ENCODE results near the gene AFAP1. TPM values are rescaled to one million over a fixed set of nuclear protein-coding genes. Genes with fewer than 3 reads are reported as not detected.

The AFAP1 gene
- total RNA-seq, 4 donors from 2014 or later, result 15.8 to 42.9 (median 31.3) TPM

DNA sequence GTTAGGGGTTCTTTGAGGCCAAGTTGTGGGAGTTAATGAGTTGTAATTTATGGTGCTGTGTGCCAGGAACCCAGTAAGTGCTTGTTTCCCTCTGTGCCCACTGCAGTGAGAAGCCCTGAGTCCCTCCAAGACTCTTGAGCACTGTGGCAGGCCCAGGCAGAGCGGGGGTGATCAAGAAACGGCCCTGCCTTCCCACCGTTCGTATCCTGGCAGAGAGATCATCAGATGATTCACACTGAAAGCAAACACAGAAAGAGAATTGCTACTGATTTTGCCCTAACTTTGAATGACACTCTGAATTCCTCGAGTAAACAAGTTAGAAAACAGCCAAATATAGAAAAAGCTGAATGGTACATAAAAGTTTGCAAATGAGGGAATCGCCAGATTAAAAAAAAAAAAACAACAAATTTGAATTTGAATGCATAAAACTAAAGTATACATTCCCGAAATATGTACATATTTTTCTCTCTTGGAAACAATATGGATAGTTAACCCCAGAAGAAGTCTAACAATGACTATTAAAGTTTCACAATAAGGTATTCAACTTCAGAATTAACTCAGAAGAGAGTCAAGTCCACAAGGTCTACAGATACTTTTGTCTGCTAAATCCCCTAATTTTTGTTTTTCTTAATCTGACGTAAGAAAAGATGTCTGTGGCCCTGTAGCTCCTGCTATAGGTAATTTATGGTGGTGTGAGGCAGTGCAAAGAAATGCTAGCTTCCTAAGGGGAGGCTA, 71.8 kb downstream of the AFAP1 start:
- H3K4me3 ChIP-seq, result no peak overlapping the region
- H3K27ac ChIP-seq, result no peak overlapping the region
- H3K4me1 ChIP-seq, result peaks cover 0 to 4% (median 0%) of the 10 kb centered on the region in 4 donors
- H3K36me3 ChIP-seq, result peaks cover 0 to 26% (median 0%) of the 10 kb centered on the region in 3 donors
- H3K27me3 ChIP-seq, result no peaks in the 10 kb centered on the region
- H3K9me3 ChIP-seq, result no peaks in the 10 kb centered on the region
- DNase-seq, result no peak
- TF ChIP-seq POLR2A (IDR thresholded peaks at IDR 0.05) (no peak), CTCF (IDR thresholded peaks at IDR 0.05) (no peak)

- Histone ChIP-seq H3K27ac (no peak overlapping the region), H3K27me3 (no peaks in the 10 kb centered on the region), H3K36me3 (peaks cover 0 to 26% (median 0%) of the 10 kb centered on the region in 3 donors), H3K9me3 (no peaks in the 10 kb centered on the region), H3K4me1 (peaks cover 0 to 4% (median 0%) of the 10 kb centered on the region in 4 donors), H3K4me3 (no peak overlapping the region)
- DNase-seq, result no peak
- no peak for TF ChIP-seq CTCF (IDR thresholded peaks at IDR 0.05)
- no peak for TF ChIP-seq POLR2A (IDR thresholded peaks at IDR 0.05)
Measured at GRCh38 chr4:7867191-7867590, 72.5 kb downstream of the AFAP1 start.

DNA sequence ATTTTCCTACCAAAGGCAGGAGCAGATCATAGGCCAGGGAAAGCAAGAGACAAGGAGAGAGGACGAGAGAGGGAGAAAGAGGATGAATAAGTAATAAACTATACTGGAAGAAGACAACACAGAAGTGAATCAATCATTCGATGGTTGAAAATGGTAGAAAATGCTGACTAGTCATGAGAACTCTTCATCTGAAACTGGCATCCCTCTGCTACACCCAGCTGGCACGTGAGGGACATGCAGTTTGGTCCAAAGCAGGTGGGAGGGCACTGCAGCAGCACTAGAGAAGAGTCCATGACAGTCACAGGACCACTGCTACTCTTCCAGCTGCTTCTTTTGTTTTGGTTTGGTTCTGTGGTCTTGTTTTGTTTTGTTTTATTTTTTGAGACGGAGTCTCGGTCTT, 74.1 kb downstream of the AFAP1 start:
- Histone ChIP-seq H3K27me3 (no peaks in the 10 kb centered on the region), H3K9me3 (no peaks in the 10 kb centered on the region), H3K4me3 (no peak overlapping the region), H3K4me1 (no peaks in the 10 kb centered on the region), H3K27ac (no peak overlapping the region), H3K36me3 (peaks cover 0 to 23% (median 0%) of the 10 kb centered on the region in 3 donors)
- TF ChIP-seq CTCF (IDR thresholded peaks at IDR 0.05) (no peak), POLR2A (IDR thresholded peaks at IDR 0.05) (no peak)
- DNase-seq, result no peak

DNA sequence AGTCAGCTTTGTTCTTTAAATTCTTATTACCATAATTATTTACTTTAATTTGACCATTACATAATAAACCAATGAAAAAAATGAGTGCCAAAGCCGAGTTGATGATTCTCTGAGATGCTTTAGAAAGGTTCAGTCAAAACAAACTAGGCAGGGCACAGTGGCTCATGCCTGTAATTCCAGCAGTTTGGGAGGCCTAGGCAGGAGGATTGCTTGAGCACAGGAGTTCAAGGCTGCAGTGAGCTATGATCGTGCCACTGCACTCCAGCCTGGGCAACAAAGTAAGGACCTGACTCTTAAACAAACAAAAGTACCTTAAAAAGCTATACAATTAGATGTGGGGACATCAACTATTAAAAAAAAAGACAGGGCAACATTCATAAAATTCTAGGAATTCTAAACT, 75.0 kb downstream of the AFAP1 start:
- H3K36me3 ChIP-seq, result peaks cover 0 to 17% (median 0%) of the 10 kb centered on the region in 3 donors
- no peaks in the 10 kb centered on the region for H3K9me3 ChIP-seq
- DNase-seq, result no peak
- no peak overlapping the region for H3K27ac ChIP-seq
- no peaks in the 10 kb centered on the region for H3K27me3 ChIP-seq
- H3K4me1 ChIP-seq, result no peaks in the 10 kb centered on the region
- TF ChIP-seq POLR2A (IDR thresholded peaks at IDR 0.05) (no peak), CTCF (IDR thresholded peaks at IDR 0.05) (no peak)
- H3K4me3 ChIP-seq, result no peak overlapping the region

- DNase-seq, result no peak
- TF ChIP-seq POLR2A (IDR thresholded peaks at IDR 0.05), result no peak
- TF ChIP-seq CTCF (IDR thresholded peaks at IDR 0.05), result no peak
- Histone ChIP-seq H3K4me3 (no peak overlapping the region), H3K27ac (no peak overlapping the region), H3K9me3 (no peaks in the 10 kb centered on the region), H3K4me1 (no peaks in the 10 kb centered on the region), H3K36me3 (peaks cover 0 to 17% (median 0%) of the 10 kb centered on the region in 3 donors), H3K27me3 (no peaks in the 10 kb centered on the region)
Measured at GRCh38 chr4:7863911-7864681, 75.6 kb downstream of the AFAP1 start.

Measured in Peyer's patch (tissue), 4 donors.